Muscle of arm (tissue), 14 donors: ENCODE measurements around the gene SDC1. TPM values are rescaled to one million over a fixed set of nuclear protein-coding genes. Genes with fewer than 3 reads are reported as not detected.
A peak's percentile ranks its signal among the peaks of the same experiment; 100 is the strongest.
"Not testable (repeated sequence)": the region's sequence is repeated elsewhere in the genome, so short reads cannot be mapped to it uniquely, and the experiment has no call there.

Source experiments
- DNase-seq: peaks from one replicate; pipeline ENCODE4 v3.0.0-alpha.2; 2013
- long read RNA-seq, 11 donors: transcript quantifications; one replicate each; lab custom pipeline, GENCODE V29; 2026
- polyA plus RNA-seq, 12 donors: library from polyadenylated mRNA; unstranded; fragments of 120-200 nt; gene quantifications; one replicate each; pipeline ENCODE4 v1.2.1, GENCODE V29; 2013; ENCODE audit not compliant: insufficient read length in 12 of 12

SDC1 gene
- 100 to 1,000 TPM in 1 of 12 donors, 10 to 100 TPM in 5, 1 to 10 TPM in 5, not detected in 1; 3.3 to 127 (median 10.2) TPM for polyA plus RNA-seq
- long read RNA-seq, donor 1, transcript SDC1-201 (5 exons, 3,147 nt), result major isoform, 7 of 29 reads
- long read RNA-seq, donor 1, transcript SDC1-202 (6 exons, 3,291 nt), result minor isoform, 5 of 29 reads
- long read RNA-seq, donor 1, partial matches to known transcripts, result 17 of 29 reads
- long read RNA-seq, donor 1, other reads (novel, unspliced or antisense), result 0 of 29 reads
- long read RNA-seq, donor 2, result 0 reads
- long read RNA-seq, donor 3, partial matches to known transcripts, result 0 of 1 reads
- long read RNA-seq, donor 3, other reads (novel, unspliced or antisense), result 0 of 1 reads
- long read RNA-seq, donor 4, result 0 reads
- long read RNA-seq, donor 5, partial matches to known transcripts, result 0 of 4 reads
- long read RNA-seq, donor 5, other reads (novel, unspliced or antisense), result 0 of 4 reads
- long read RNA-seq, donor 6, result 0 reads
- long read RNA-seq, donor 7, partial matches to known transcripts, result 0 of 6 reads
- long read RNA-seq, donor 7, other reads (novel, unspliced or antisense), result 0 of 6 reads
- long read RNA-seq, donor 8, partial matches to known transcripts, result 0 of 4 reads
- long read RNA-seq, donor 8, other reads (novel, unspliced or antisense), result 0 of 4 reads
- long read RNA-seq, donor 9, transcript SDC1-201 (5 exons, 3,147 nt), result major isoform, 8 of 76 reads
- long read RNA-seq, donor 9, partial matches to known transcripts, result 67 of 76 reads
- long read RNA-seq, donor 9, other reads (novel, unspliced or antisense), result 0 of 76 reads
- long read RNA-seq, donor 10, partial matches to known transcripts, result 0 of 1 reads
- long read RNA-seq, donor 10, other reads (novel, unspliced or antisense), result 0 of 1 reads
- long read RNA-seq, donor 11, partial matches to known transcripts, result 0 of 4 reads
- long read RNA-seq, donor 11, other reads (novel, unspliced or antisense), result 0 of 4 reads

GRCh38 chr2:20224716-20225293 is at the start of gene SDC1:
Gene SDC1 (minus strand): TSS chr2:20225130. CDS start chr2:20224867, 263 bp downstream.
- DNase-seq, result peak; percentile 40

GRCh38 chr2:20273042-20273441 is 48.1 kb upstream of the SDC1 start:
- no peak for DNase-seq

GRCh38 chr2:20268317-20268716 is 43.4 kb upstream of the SDC1 start:
- DNase-seq, result not testable (repeated sequence)

GRCh38 chr2:20267529-20267928 is 42.6 kb upstream of the SDC1 start:
- DNase-seq, result no peak

GRCh38 chr2:20264629-20265028 is 39.7 kb upstream of the SDC1 start:
- DNase-seq, result no peak

- no peak for DNase-seq
Observed at GRCh38 chr2:20257411-20257810, 32.5 kb upstream of the SDC1 start.

GRCh38 chr2:20254731-20255130 is 29.8 kb upstream of the SDC1 start:
- no peak for DNase-seq

- no peak for DNase-seq
Observed at GRCh38 chr2:20250436-20250835, 25.5 kb upstream of the SDC1 start.

- no peak for DNase-seq
Observed at GRCh38 chr2:20249170-20249569, 24.2 kb upstream of the SDC1 start.

- DNase-seq, result no peak
Observed at GRCh38 chr2:20247084-20247483, 22.2 kb upstream of the SDC1 start.

- DNase-seq, result not testable (repeated sequence)
Observed at GRCh38 chr2:20243637-20244036, 18.7 kb upstream of the SDC1 start.

GRCh38 chr2:20242727-20243377 is 17.9 kb upstream of the SDC1 start:
- no peak for DNase-seq

GRCh38 chr2:20241973-20242726 is 17.2 kb upstream of the SDC1 start:
- DNase-seq, result no peak

- not testable (repeated sequence) for DNase-seq
Observed at GRCh38 chr2:20240291-20240690, 15.4 kb upstream of the SDC1 start.

- DNase-seq, result no peak
Observed at GRCh38 chr2:20236496-20236895, 11.6 kb upstream of the SDC1 start.

- no peak for DNase-seq
Observed at GRCh38 chr2:20235655-20236305, 10.8 kb upstream of the SDC1 start.

GRCh38 chr2:20234597-20234996 is 9.7 kb upstream of the SDC1 start:
- DNase-seq, result not testable (repeated sequence)

GRCh38 chr2:20232837-20233207 is 7.9 kb upstream of the SDC1 start:
- DNase-seq, result no peak

- no peak for DNase-seq
Observed at GRCh38 chr2:20231598-20232026, 6.7 kb upstream of the SDC1 start.

GRCh38 chr2:20231159-20231558 is 6.2 kb upstream of the SDC1 start:
- DNase-seq, result no peak

- DNase-seq, result no peak
Observed at GRCh38 chr2:20230114-20230425, 5.1 kb upstream of the SDC1 start.
